SK-N-SH (cell line): ENCODE measurements around the gene TINAGL1.

Experiments
- CHD2 ChIP-seq: fragments of 150-350 bp; IDR thresholded peaks from 2 replicates; pipeline ENCODE4 v1.6.1; 2018; ENCODE audit warnings: low read length; ENCODE audit not compliant: partially characterized antibody
- EP300 ChIP-seq, 2 experiments: IDR thresholded peaks; 2 replicates each; pipeline versions ENCODE4 v1.4.0 to v1.6.1; 2012; ENCODE audit warnings: borderline replicate concordance in 1 of 2, low read depth in 1 of 2, low read length in 1 of 2
- GABPA ChIP-seq: IDR thresholded peaks from 2 replicates; pipeline ENCODE4 v1.4.0; 2012; ENCODE audit warnings: low read depth, mild to moderate bottlenecking
- JUND ChIP-seq: IDR thresholded peaks from 2 replicates; pipeline ENCODE4 v1.4.0; 2012
- MXI1 ChIP-seq: IDR thresholded peaks from 2 replicates; pipeline ENCODE4 v1.6.1; 2012; ENCODE audit warnings: mild to moderate bottlenecking, low read depth, low read length, improper control_type of control experiment
- POLR2AphosphoS5 ChIP-seq: IDR thresholded peaks from 2 replicates; pipeline ENCODE4 v1.6.1; 2012; ENCODE audit warnings: low read depth, low read length
- RAD21 ChIP-seq: IDR thresholded peaks from 2 replicates; pipeline ENCODE4 v1.6.1; 2012; ENCODE audit warnings: mild to moderate bottlenecking, low read length
- RFX5 ChIP-seq: IDR thresholded peaks from 2 replicates; pipeline ENCODE4 v1.6.1; 2012; ENCODE audit warnings: mild to moderate bottlenecking, improper control_type of control experiment, low read length
- TF ChIP-seq, protein P1 (sequence below): fragments of 200-600 bp; sonication (generic); IDR thresholded peaks from 2 replicates; pipeline ENCODE4 v1.6.1; 2017; ENCODE audit warnings: antibody characterized with exemption, mild to moderate bottlenecking, moderate library complexity
- TF ChIP-seq, protein P2 (sequence below): fragments of 150-350 bp; IDR thresholded peaks from 2 replicates; pipeline ENCODE4 v1.6.1; 2017; ENCODE audit warnings: antibody characterized with exemption, low read length, low read depth, borderline replicate concordance
- TF ChIP-seq, protein P3 (sequence below): IDR thresholded peaks from 2 replicates; pipeline ENCODE4 v1.4.0; 2012; ENCODE audit warnings: low read depth

DNA sequence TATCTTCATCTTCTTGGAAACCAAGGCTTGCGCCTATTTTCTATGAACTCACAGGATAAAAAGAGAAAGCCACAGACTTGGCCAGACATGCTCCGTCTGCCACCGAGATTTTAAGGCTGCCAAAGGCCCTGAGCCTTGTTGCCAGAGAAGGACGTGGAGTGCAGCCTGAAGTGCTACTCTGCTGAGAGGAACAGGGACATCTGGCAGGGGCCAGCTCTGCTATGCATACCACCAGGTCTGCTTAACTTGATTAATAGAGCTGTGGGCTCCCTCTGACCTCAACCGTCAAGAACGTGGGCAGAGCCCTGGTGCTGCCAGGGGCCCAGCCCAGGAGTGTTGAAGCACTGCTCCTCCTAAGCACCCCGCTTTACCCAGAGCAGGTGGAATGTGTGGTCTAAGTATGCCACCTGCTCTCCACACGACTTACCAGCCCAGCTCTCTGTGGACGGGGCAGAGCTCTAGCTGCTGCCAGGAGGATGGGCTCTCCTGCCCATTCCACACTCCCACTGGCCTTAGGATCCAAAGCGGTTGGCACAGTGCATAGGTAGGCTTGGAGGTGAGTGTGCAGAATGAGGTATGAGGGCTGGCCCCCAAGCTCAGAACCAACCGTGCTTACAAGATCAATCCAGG lies 51.7 kb downstream of the TINAGL1 start:
- TF ChIP-seq, protein P1, sequence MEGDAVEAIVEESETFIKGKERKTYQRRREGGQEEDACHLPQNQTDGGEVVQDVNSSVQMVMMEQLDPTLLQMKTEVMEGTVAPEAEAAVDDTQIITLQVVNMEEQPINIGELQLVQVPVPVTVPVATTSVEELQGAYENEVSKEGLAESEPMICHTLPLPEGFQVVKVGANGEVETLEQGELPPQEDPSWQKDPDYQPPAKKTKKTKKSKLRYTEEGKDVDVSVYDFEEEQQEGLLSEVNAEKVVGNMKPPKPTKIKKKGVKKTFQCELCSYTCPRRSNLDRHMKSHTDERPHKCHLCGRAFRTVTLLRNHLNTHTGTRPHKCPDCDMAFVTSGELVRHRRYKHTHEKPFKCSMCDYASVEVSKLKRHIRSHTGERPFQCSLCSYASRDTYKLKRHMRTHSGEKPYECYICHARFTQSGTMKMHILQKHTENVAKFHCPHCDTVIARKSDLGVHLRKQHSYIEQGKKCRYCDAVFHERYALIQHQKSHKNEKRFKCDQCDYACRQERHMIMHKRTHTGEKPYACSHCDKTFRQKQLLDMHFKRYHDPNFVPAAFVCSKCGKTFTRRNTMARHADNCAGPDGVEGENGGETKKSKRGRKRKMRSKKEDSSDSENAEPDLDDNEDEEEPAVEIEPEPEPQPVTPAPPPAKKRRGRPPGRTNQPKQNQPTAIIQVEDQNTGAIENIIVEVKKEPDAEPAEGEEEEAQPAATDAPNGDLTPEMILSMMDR, result no peak
- TF ChIP-seq CHD2 (peak; percentile 37), JUND (no peak), RFX5 (no peak), POLR2AphosphoS5 (no peak; the same call in 1 of the 2 replicates), GABPA (no peak), EP300 (IDR thresholded peaks at IDR 0.05; ENCODE audit: borderline replicate concordance in 1 of 2, low read depth in 1 of 2, low read length in 1 of 2) (peak in 1 of 2 experiments; percentile 75; a peak in 2 of 4 replicates), RAD21 (no peak), MXI1 (peak; percentile 38; the same call in 1 of the 2 replicates)
- TF ChIP-seq, protein P2, sequence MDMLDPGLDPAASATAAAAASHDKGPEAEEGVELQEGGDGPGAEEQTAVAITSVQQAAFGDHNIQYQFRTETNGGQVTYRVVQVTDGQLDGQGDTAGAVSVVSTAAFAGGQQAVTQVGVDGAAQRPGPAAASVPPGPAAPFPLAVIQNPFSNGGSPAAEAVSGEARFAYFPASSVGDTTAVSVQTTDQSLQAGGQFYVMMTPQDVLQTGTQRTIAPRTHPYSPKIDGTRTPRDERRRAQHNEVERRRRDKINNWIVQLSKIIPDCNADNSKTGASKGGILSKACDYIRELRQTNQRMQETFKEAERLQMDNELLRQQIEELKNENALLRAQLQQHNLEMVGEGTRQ, result no peak
- TF ChIP-seq, protein P3, sequence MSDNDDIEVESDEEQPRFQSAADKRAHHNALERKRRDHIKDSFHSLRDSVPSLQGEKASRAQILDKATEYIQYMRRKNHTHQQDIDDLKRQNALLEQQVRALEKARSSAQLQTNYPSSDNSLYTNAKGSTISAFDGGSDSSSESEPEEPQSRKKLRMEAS, result no peak
